ENCODE measurements around the gene HUS1.

The HUS1 gene

GRCh38 chr7:47957156-47957555 lies 22.3 kb downstream of the HUS1 start:
- Mint-ChIP-seq H3K27ac (no peak overlapping the region), H3K36me3 (ENCODE audit: low read depth) (peaks cover 54% of the 10 kb centered on the region), H3K4me1 (ENCODE audit: low read depth) (peaks cover 7% of the 10 kb centered on the region)

GRCh38 chr7:47956220-47956619 lies 23.2 kb downstream of the HUS1 start:
- Mint-ChIP-seq H3K27ac (no peak overlapping the region), H3K36me3 (ENCODE audit: low read depth) (peaks cover 47% of the 10 kb centered on the region)

More at GRCh38 chr7:47957156-47957555, 22.3 kb downstream of the HUS1 start:
- Mint-ChIP-seq H3K27me3 (no peaks in the 10 kb centered on the region), H3K9me3 (no peaks in the 10 kb centered on the region), H3K4me3 (no peak overlapping the region)

GRCh38 chr7:47954231-47954911 lies 25.0 kb downstream of the HUS1 start:
- peak overlapping the region; percentile 37 for H3K27ac Mint-ChIP-seq
- H3K4me3 Mint-ChIP-seq, result no peak overlapping the region
- no peaks in the 10 kb centered on the region for H3K27me3 Mint-ChIP-seq
- H3K36me3 Mint-ChIP-seq (ENCODE audit: low read depth), result peaks cover 39% of the 10 kb centered on the region
- no peaks in the 10 kb centered on the region for H3K9me3 Mint-ChIP-seq
- H3K4me1 Mint-ChIP-seq (ENCODE audit: low read depth), result peaks cover 7% of the 10 kb centered on the region

More at GRCh38 chr7:47956220-47956619, 23.2 kb downstream of the HUS1 start:
- H3K4me1 Mint-ChIP-seq (ENCODE audit: low read depth), result peaks cover 7% of the 10 kb centered on the region
- H3K9me3 Mint-ChIP-seq, result no peaks in the 10 kb centered on the region
- no peak overlapping the region for H3K4me3 Mint-ChIP-seq
- H3K27me3 Mint-ChIP-seq, result no peaks in the 10 kb centered on the region

- no peak overlapping the region for H3K27ac Mint-ChIP-seq
- H3K27me3 Mint-ChIP-seq, result no peaks in the 10 kb centered on the region
- H3K4me1 Mint-ChIP-seq (ENCODE audit: low read depth), result peaks cover 7% of the 10 kb centered on the region
- H3K36me3 Mint-ChIP-seq (ENCODE audit: low read depth), result peaks cover 39% of the 10 kb centered on the region
- H3K4me3 Mint-ChIP-seq, result no peak overlapping the region
- H3K9me3 Mint-ChIP-seq, result no peaks in the 10 kb centered on the region
These were observed 25.6 kb downstream of the HUS1 start for GRCh38 chr7:47953822-47954221.

- Mint-ChIP-seq H3K9me3 (no peaks in the 10 kb centered on the region), H3K27me3 (no peaks in the 10 kb centered on the region), H3K4me3 (no peak overlapping the region), H3K27ac (no peak overlapping the region), H3K36me3 (ENCODE audit: low read depth) (peaks cover 28% of the 10 kb centered on the region), H3K4me1 (ENCODE audit: low read depth) (peaks cover 7% of the 10 kb centered on the region)
These were observed 27.2 kb downstream of the HUS1 start for GRCh38 chr7:47952224-47952623.

- H3K27ac Mint-ChIP-seq, result no peak overlapping the region
- H3K27me3 Mint-ChIP-seq, result no peaks in the 10 kb centered on the region
- H3K9me3 Mint-ChIP-seq, result no peaks in the 10 kb centered on the region
- no peak overlapping the region for H3K4me3 Mint-ChIP-seq
- H3K4me1 Mint-ChIP-seq (ENCODE audit: low read depth), result peaks cover 7% of the 10 kb centered on the region
- H3K36me3 Mint-ChIP-seq (ENCODE audit: low read depth), result peaks cover 21% of the 10 kb centered on the region
These were observed 28.0 kb downstream of the HUS1 start for GRCh38 chr7:47951374-47951773.

DNA sequence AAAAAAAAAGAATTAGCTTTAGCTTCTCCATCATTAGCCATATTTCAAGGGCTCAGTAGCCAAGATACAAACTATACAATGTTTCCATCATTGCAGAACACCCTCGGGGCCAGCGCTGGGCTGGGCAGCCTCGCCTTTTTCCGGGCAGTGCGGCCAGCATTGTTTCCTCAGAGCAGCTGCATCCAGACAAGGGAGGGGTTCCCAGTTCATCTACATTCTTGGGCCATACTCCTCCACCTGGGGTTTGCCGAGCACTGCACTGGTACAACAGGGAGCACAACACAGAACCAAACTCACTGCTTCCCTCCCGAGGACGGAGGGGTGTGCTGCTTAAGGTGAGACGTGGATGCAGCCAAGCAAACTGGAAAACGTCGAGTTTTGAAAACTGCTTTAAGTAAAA lies 28.7 kb downstream of the HUS1 start:
- Mint-ChIP-seq H3K9me3 (no peaks in the 10 kb centered on the region), H3K4me1 (ENCODE audit: low read depth) (peaks cover 7% of the 10 kb centered on the region), H3K27me3 (no peaks in the 10 kb centered on the region), H3K27ac (no peak overlapping the region), H3K4me3 (no peak overlapping the region), H3K36me3 (ENCODE audit: low read depth) (peaks cover 19% of the 10 kb centered on the region)

- Mint-ChIP-seq H3K27me3 (no peaks in the 10 kb centered on the region), H3K36me3 (ENCODE audit: low read depth) (peaks cover 12% of the 10 kb centered on the region), H3K4me3 (no peak overlapping the region), H3K27ac (no peak overlapping the region), H3K4me1 (ENCODE audit: low read depth) (peaks cover 7% of the 10 kb centered on the region), H3K9me3 (no peaks in the 10 kb centered on the region)
These were observed 29.7 kb downstream of the HUS1 start for GRCh38 chr7:47949703-47950102.

GRCh38 chr7:47948141-47948790 lies 31.1 kb downstream of the HUS1 start, which contains the start of gene PKD1L1:
PKD1L1 (minus strand) TSS chr7:47948466; CDS start chr7:47948440, 26 bp downstream.
- Mint-ChIP-seq H3K36me3 (ENCODE audit: low read depth) (no peaks in the 10 kb centered on the region), H3K4me1 (ENCODE audit: low read depth) (no peaks in the 10 kb centered on the region), H3K27ac (no peak within 1 kb of the TSS), H3K9me3 (no peaks in the 10 kb centered on the region), H3K27me3 (no peaks in the 10 kb centered on the region), H3K4me3 (no peak within 1 kb of the TSS)

DNA sequence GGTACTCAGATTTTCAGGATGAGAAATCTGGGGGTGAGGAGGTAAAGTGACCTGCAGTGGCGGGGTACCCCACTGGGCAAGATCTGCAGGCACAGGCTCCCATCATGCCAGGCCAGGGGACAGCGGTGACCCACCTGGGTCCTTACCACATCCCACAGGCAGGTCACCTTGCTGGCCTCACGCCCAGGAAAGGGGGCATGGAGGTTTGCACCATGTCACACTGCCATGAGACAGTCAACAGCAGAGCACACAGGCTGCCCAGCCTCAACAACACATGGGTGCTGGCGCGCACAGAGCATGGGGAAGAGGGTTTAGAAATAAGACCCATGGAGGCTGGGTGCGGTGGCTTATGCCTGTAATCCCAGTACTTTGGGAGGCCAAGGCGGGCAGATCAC lies 32.1 kb downstream of the HUS1 start:
- no peaks in the 10 kb centered on the region for H3K36me3 Mint-ChIP-seq (ENCODE audit: low read depth)
- H3K9me3 Mint-ChIP-seq, result no peaks in the 10 kb centered on the region
- H3K4me3 Mint-ChIP-seq, result no peak overlapping the region
- no peaks in the 10 kb centered on the region for H3K27me3 Mint-ChIP-seq
- H3K4me1 Mint-ChIP-seq (ENCODE audit: low read depth), result no peaks in the 10 kb centered on the region
- no peak overlapping the region for H3K27ac Mint-ChIP-seq

DNA sequence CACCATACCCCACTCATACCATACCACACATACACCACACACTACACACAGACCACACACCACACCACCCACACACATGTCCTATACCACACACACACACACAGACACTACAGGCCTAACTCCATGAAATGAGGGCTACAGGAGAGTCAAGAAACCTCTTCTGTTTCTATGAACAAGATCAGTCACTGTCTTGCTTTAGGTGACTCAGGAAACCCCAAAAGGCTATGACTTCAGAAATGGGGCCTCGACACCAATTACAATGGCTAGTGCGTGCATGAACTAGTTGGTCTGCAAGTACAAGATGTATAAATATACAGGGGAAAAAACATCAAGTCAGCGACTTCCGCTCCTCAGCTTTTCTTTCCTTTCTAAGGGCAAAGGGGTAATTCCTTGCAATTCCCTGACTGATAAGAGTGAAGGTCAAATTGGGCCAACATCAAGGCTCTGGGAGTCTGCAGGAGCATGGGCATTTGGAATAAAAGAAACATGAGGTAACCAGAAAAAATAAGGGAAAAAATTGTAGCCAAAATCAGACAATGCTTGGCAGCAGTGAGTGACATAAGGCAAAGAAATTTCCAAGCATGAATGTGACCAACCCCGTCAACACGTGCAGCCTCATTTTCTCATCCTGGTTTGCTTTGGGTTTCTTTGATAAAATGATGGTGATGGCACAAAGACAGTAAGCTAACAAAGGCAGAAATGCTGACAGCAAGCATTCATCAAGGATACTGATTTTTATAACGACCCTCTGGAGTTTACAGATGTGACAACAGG lies 32.6 kb downstream of the HUS1 start:
- no peaks in the 10 kb centered on the region for H3K9me3 Mint-ChIP-seq
- H3K4me3 Mint-ChIP-seq, result no peak overlapping the region
- H3K36me3 Mint-ChIP-seq (ENCODE audit: low read depth), result no peaks in the 10 kb centered on the region
- H3K4me1 Mint-ChIP-seq (ENCODE audit: low read depth), result no peaks in the 10 kb centered on the region
- no peaks in the 10 kb centered on the region for H3K27me3 Mint-ChIP-seq
- no peak overlapping the region for H3K27ac Mint-ChIP-seq

- Mint-ChIP-seq H3K27ac (no peak overlapping the region), H3K4me1 (ENCODE audit: low read depth) (no peaks in the 10 kb centered on the region), H3K36me3 (ENCODE audit: low read depth) (no peaks in the 10 kb centered on the region), H3K27me3 (no peaks in the 10 kb centered on the region), H3K9me3 (no peaks in the 10 kb centered on the region), H3K4me3 (no peak overlapping the region)
These were observed 34.0 kb downstream of the HUS1 start for GRCh38 chr7:47945261-47946015.

DNA sequence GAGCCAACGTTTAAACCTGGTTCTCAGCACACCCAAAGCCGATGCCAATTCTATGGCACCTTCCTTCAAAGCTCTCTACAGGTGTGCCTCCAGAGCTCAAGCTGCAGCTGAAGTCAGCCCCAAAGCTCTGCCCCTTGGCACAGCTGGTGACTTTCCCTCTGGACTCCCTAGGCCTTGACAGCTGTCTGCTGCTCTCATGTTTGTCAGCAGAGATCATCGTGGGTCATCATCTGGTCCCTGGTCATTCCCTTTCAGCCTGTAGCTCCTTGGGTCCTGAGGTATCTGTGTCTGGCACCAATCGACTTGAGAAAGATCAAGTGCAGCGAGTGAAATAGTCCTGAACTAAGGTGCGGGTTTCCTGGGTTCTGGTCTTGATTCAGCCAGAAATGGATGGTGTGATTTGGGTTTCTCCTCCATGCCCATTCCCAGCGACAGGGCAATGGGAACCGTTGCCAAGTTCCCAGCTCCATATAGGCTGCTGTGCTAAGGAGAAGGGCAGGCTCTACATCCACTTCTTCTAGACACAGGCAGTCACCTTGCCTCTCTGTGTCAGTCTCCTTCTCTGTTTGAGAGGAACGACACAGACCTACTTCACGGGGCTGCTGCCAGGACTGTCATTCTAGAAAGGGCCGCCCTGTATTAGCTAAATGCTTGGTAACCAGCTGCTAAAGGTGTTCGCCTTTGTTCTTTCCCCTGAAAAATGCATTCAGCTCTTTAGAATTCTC lies 34.7 kb downstream of the HUS1 start:
- H3K4me1 Mint-ChIP-seq (ENCODE audit: low read depth), result no peaks in the 10 kb centered on the region
- no peaks in the 10 kb centered on the region for H3K9me3 Mint-ChIP-seq
- H3K4me3 Mint-ChIP-seq, result no peak overlapping the region
- H3K27ac Mint-ChIP-seq, result no peak overlapping the region
- no peaks in the 10 kb centered on the region for H3K36me3 Mint-ChIP-seq (ENCODE audit: low read depth)
- no peaks in the 10 kb centered on the region for H3K27me3 Mint-ChIP-seq

Measured in stimulated activated naive CD8-positive, alpha-beta T cell treated with anti-CD3 and anti-CD28 coated beads, Interleukin-15, Interleukin-2, amounts not matched to agents 100 ng/mL and 50 ng/mL, for 24 hours (primary cell).